ENCODE results near the gene TPRA1. TPM values are rescaled to one million over a fixed set of nuclear protein-coding genes. Genes with fewer than 3 reads are reported as not detected.

TPRA1 gene
- total RNA-seq, 1 experiment from 2014 or later = 35.1 TPM

DNA sequence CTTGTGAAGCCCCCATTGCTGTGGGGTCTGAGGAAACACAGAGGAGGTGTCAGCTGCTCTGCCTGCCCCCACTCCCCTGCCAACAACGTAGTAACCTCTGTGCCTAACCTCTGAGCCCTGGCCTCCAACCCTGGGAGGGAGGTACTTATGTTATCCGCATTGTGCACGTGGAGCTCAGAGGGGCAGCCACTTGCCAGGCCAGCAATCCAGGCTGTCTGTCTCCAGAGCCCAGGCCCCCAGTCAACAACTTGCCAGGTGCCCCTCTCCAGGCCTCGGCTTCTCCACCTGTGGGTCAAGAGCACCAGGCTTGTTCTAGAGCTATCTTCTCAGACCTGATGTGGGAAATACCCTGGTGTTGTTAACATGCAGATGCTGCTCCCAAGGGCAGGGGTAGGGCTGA, 2.7 kb downstream of the TPRA1 start:
- Histone ChIP-seq H3K9me3 (ENCODE audit: control insufficient read depth in 1 of 2, insufficient read depth in 1 of 2, low read depth in 1 of 2, low read length in 2 of 2) (no peaks in the 10 kb centered on the region), H3K4me2 (ENCODE audit: low read length) (no peak overlapping the region), H3K27ac (ENCODE audit: low read depth, low read length) (no peak overlapping the region), H2AFZ (ENCODE audit: low read depth, low read length, poor library complexity, severe bottlenecking) (no peak overlapping the region), H3K27me3 (ENCODE audit: insufficient read depth, low read length) (no peaks in the 10 kb centered on the region), H3K79me2 (ENCODE audit: insufficient read depth, low read length) (peaks cover 64% of the 10 kb centered on the region), H3K4me3 (replicated peaks in 1 of 2; ENCODE audit: low read depth in 1 of 2, low read length in 2 of 2) (no peak overlapping the region), H3K9ac (ENCODE audit: low read length) (no peak overlapping the region), H4K20me1 (ENCODE audit: insufficient read depth) (no peaks in the 10 kb centered on the region), H3K36me3 (ENCODE audit: control insufficient read depth in 1 of 2, insufficient read depth in 2 of 2, low read length in 2 of 2) (peaks cover 0 to 7% of the 10 kb centered on the region in 2 experiments; a peak in 1 of 4 replicates), H3K9me2 (ENCODE audit: insufficient read depth) (no peaks in the 10 kb centered on the region), H3K4me1 (ENCODE audit: control insufficient read depth in 1 of 2, insufficient read depth in 2 of 2, low read length in 2 of 2) (peaks cover 18 to 32% of the 10 kb centered on the region in 2 experiments)
- TF ChIP-seq, protein P1, sequence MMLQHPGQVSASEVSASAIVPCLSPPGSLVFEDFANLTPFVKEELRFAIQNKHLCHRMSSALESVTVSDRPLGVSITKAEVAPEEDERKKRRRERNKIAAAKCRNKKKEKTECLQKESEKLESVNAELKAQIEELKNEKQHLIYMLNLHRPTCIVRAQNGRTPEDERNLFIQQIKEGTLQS (IDR thresholded peaks at IDR 0.05) = no peak
- TF ChIP-seq POLR2A (IDR thresholded peaks at IDR 0.05; ENCODE audit: borderline replicate concordance, extremely low read depth, insufficient read depth, insufficient read length) = no peak
- no peak for TF ChIP-seq SP1 (IDR thresholded peaks at IDR 0.05; ENCODE audit: low read depth)
- TF ChIP-seq CBX3 (IDR thresholded peaks at IDR 0.05; ENCODE audit: low read depth) = no peak
- no peak for TF ChIP-seq EZH2phosphoT487 (IDR thresholded peaks at IDR 0.05; ENCODE audit: borderline replicate concordance)
- TF ChIP-seq ELF1 (IDR thresholded peaks at IDR 0.05; ENCODE audit: borderline replicate concordance, low read depth) = no peak
- TF ChIP-seq, protein P2, sequence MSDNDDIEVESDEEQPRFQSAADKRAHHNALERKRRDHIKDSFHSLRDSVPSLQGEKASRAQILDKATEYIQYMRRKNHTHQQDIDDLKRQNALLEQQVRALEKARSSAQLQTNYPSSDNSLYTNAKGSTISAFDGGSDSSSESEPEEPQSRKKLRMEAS (IDR thresholded peaks at IDR 0.05) = no peak
- no peak for TF ChIP-seq YY1 (IDR thresholded peaks at IDR 0.05; ENCODE audit: extremely low read depth, insufficient replicate concordance, low read depth, low read length)
- TF ChIP-seq FOSL1 (IDR thresholded peaks at IDR 0.05; ENCODE audit: low read depth) = no peak
- no peak for TF ChIP-seq JUND (IDR thresholded peaks at IDR 0.05)
- ChIA-PET RAD21 (ENCODE audit: low non-redundant PET in 1 of 2, low total read pairs in 2 of 2, uncharacterized antibody in 2 of 2, unreplicated experiment in 2 of 2) (no interaction called here), CTCF (interaction anchor here (2.1 kb wide), 1 partner anchor 13 kb away, joined by 7 read pairs; no protein-coding TSS in a partner anchor), POLR2A (interaction anchor here (1.8 kb wide), 1 partner anchor 11 kb away, joined by 4 read pairs; no protein-coding TSS in a partner anchor)
- ATAC-seq (no peak), DNase-seq (ENCODE audit: low read depth, low spot score) (no peak)
- BruUV-seq (replicated peaks) = no TSS peak
- intact Hi-C loops (cut with micrococcal nuclease) = no loop called here

DNA sequence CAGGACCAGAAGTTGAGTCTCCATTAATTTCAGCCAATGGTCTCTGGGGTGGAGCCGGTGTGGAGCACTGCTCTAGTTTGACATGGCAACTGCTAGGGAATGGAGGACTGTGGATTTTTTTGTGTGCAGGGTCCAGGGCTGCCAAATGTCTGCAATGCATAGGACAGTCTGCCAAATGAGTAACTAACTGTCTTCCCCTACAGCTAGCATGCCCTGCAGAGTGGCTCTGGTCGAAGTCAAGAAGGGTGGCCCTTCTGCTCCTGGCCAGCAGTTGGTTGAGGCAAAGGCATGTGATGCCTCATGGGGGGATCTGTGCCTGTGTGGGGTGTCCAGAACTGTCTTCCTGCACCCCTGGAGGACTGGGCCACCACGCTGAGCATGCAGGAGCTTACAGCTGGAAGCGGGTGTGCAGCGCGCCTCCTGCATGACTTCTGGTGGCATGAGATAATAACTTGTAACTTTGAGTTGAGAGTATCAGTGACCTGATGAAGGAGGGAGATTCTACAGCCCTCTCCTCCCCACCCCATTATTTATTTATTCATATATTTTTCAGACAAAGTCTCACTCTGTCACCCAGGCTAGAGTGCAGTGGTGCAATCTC, 4.6 kb downstream of the TPRA1 start:
- intact Hi-C loops (cut with micrococcal nuclease) = no loop called here
- H3K27ac ChIP-seq (ENCODE audit: low read depth, low read length) = no peak overlapping the region
- BruUV-seq (replicated peaks) = no TSS peak
- ChIA-PET CTCF (interaction anchor here (3.0 kb wide), 1 partner anchor 11 kb away, joined by 11 read pairs; no protein-coding TSS in a partner anchor), RAD21 (ENCODE audit: low non-redundant PET in 1 of 2, low total read pairs in 2 of 2, uncharacterized antibody in 2 of 2, unreplicated experiment in 2 of 2) (no interaction called here), POLR2A (no interaction called here)
- no peaks in the 10 kb centered on the region for H3K9me2 ChIP-seq (ENCODE audit: insufficient read depth)
- H3K9me3 ChIP-seq (ENCODE audit: control insufficient read depth in 1 of 2, insufficient read depth in 1 of 2, low read depth in 1 of 2, low read length in 2 of 2) = no peaks in the 10 kb centered on the region
- H3K27me3 ChIP-seq (ENCODE audit: insufficient read depth, low read length) = no peaks in the 10 kb centered on the region
- H3K79me2 ChIP-seq (ENCODE audit: insufficient read depth, low read length) = peaks cover 64% of the 10 kb centered on the region
- H3K4me3 ChIP-seq (replicated peaks in 1 of 2; ENCODE audit: low read depth in 1 of 2, low read length in 2 of 2) = no peak overlapping the region
- H3K4me1 ChIP-seq (ENCODE audit: control insufficient read depth in 1 of 2, insufficient read depth in 2 of 2, low read length in 2 of 2) = peaks cover 6 to 18% of the 10 kb centered on the region in 2 experiments
- H3K36me3 ChIP-seq (ENCODE audit: control insufficient read depth in 1 of 2, insufficient read depth in 2 of 2, low read length in 2 of 2) = peaks cover 0 to 7% of the 10 kb centered on the region in 2 experiments; a peak in 1 of 4 replicates
- H4K20me1 ChIP-seq (ENCODE audit: insufficient read depth) = no peaks in the 10 kb centered on the region
- no peak overlapping the region for H2AFZ ChIP-seq (ENCODE audit: low read depth, low read length, poor library complexity, severe bottlenecking)
- ATAC-seq = no peak
- no peak for DNase-seq (ENCODE audit: low read depth, low spot score)
- H3K9ac ChIP-seq (ENCODE audit: low read length) = no peak overlapping the region
- no peak overlapping the region for H3K4me2 ChIP-seq (ENCODE audit: low read length)
- TF ChIP-seq, protein P2 (IDR thresholded peaks at IDR 0.05) = no peak
- no peak for TF ChIP-seq POLR2AphosphoS5 (IDR thresholded peaks at IDR 0.05; ENCODE audit: low read depth, low read length)
- TF ChIP-seq, protein P3, sequence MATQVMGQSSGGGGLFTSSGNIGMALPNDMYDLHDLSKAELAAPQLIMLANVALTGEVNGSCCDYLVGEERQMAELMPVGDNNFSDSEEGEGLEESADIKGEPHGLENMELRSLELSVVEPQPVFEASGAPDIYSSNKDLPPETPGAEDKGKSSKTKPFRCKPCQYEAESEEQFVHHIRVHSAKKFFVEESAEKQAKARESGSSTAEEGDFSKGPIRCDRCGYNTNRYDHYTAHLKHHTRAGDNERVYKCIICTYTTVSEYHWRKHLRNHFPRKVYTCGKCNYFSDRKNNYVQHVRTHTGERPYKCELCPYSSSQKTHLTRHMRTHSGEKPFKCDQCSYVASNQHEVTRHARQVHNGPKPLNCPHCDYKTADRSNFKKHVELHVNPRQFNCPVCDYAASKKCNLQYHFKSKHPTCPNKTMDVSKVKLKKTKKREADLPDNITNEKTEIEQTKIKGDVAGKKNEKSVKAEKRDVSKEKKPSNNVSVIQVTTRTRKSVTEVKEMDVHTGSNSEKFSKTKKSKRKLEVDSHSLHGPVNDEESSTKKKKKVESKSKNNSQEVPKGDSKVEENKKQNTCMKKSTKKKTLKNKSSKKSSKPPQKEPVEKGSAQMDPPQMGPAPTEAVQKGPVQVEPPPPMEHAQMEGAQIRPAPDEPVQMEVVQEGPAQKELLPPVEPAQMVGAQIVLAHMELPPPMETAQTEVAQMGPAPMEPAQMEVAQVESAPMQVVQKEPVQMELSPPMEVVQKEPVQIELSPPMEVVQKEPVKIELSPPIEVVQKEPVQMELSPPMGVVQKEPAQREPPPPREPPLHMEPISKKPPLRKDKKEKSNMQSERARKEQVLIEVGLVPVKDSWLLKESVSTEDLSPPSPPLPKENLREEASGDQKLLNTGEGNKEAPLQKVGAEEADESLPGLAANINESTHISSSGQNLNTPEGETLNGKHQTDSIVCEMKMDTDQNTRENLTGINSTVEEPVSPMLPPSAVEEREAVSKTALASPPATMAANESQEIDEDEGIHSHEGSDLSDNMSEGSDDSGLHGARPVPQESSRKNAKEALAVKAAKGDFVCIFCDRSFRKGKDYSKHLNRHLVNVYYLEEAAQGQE (IDR thresholded peaks at IDR 0.05; ENCODE audit: low read depth) = no peak
- TF ChIP-seq, protein P4, sequence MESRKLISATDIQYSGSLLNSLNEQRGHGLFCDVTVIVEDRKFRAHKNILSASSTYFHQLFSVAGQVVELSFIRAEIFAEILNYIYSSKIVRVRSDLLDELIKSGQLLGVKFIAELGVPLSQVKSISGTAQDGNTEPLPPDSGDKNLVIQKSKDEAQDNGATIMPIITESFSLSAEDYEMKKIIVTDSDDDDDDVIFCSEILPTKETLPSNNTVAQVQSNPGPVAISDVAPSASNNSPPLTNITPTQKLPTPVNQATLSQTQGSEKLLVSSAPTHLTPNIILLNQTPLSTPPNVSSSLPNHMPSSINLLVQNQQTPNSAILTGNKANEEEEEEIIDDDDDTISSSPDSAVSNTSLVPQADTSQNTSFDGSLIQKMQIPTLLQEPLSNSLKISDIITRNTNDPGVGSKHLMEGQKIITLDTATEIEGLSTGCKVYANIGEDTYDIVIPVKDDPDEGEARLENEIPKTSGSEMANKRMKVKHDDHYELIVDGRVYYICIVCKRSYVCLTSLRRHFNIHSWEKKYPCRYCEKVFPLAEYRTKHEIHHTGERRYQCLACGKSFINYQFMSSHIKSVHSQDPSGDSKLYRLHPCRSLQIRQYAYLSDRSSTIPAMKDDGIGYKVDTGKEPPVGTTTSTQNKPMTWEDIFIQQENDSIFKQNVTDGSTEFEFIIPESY (IDR thresholded peaks at IDR 0.05; ENCODE audit: extremely low read depth, insufficient replicate concordance, low read length) = no peak
- TF ChIP-seq CEBPB (IDR thresholded peaks at IDR 0.05; ENCODE audit: low read depth) = no peak
